Astrocyte (in vitro differentiated cells and primary cell): ENCODE results near the gene GPR68. TPM values are rescaled to one million over a fixed set of nuclear protein-coding genes. Genes with fewer than 3 reads are reported as not detected.

Experiments
- DNase-seq: peaks from one replicate; pipeline ENCODE4 v3.0.0-alpha.2; 2010; ENCODE audit warnings: low read depth
- FAIRE-seq: peaks from 2 replicates; lab custom pipeline; 2011; peaks lifted over from hg19 to GRCh38; lab: Jason Lieb, UNC
- H2AFZ ChIP-seq: 2 replicates; pipeline ENCODE4 v1.6.0; 2012; ENCODE audit warnings: low read depth, low read length, inconsistent platforms
- H3K27ac ChIP-seq: 2 replicates; pipeline ENCODE4 v1.5.1; 2011; ENCODE audit warnings: low read depth, low read length, inconsistent platforms
- H3K27me3 ChIP-seq: 2 replicates; pipeline ENCODE4 v1.6.0; 2011; ENCODE audit warnings: low read length, inconsistent platforms; ENCODE audit not compliant: insufficient read depth
- H3K36me3 ChIP-seq: 2 replicates; pipeline ENCODE4 v1.5.1; 2011; ENCODE audit warnings: low read length, inconsistent platforms; ENCODE audit not compliant: insufficient read depth
- H3K4me1 ChIP-seq: 2 replicates; pipeline ENCODE4 v1.5.1; 2011; ENCODE audit warnings: low read length, inconsistent platforms; ENCODE audit not compliant: insufficient read depth
- H3K4me2 ChIP-seq: 2 replicates; pipeline ENCODE4 v1.6.0; 2012; ENCODE audit warnings: low read length, inconsistent platforms
- H3K4me3 ChIP-seq: 2 replicates; pipeline ENCODE4 v1.5.1; 2011; ENCODE audit warnings: low read depth, mild to moderate bottlenecking, low read length, inconsistent platforms; ENCODE audit not compliant: insufficient read depth
- H3K79me2 ChIP-seq: 2 replicates; pipeline ENCODE4 v1.6.0; 2012; ENCODE audit warnings: mild to moderate bottlenecking, low read length, inconsistent platforms; ENCODE audit not compliant: insufficient read depth
- H3K9ac ChIP-seq: 2 replicates; pipeline ENCODE4 v1.6.0; 2012; ENCODE audit warnings: mild to moderate bottlenecking, low read length, inconsistent platforms
- H3K9me3 ChIP-seq: 2 replicates; pipeline ENCODE4 v1.5.1; 2012; ENCODE audit warnings: low read depth, mild to moderate bottlenecking, low read length, inconsistent platforms; ENCODE audit not compliant: insufficient read depth
- H4K20me1 ChIP-seq: 2 replicates; pipeline ENCODE4 v1.6.0; 2012; ENCODE audit warnings: low read length, inconsistent platforms; ENCODE audit not compliant: insufficient read depth
- H3K27ac Mint-ChIP-seq: one replicate; pipeline ENCODE4 v1.8.0; 2021; ENCODE audit warnings: mild to moderate bottlenecking, mixed read lengths; ENCODE audit not compliant: unreplicated experiment
- H3K27me3 Mint-ChIP-seq: one replicate; pipeline ENCODE4 v1.8.0; 2021; ENCODE audit warnings: low read depth, mixed read lengths; ENCODE audit not compliant: unreplicated experiment
- H3K36me3 Mint-ChIP-seq: one replicate; pipeline ENCODE4 v1.8.0; 2021; ENCODE audit warnings: low read depth, mixed read lengths; ENCODE audit not compliant: unreplicated experiment
- H3K4me1 Mint-ChIP-seq: one replicate; pipeline ENCODE4 v1.8.0; 2021; ENCODE audit warnings: low read depth, mixed read lengths; ENCODE audit not compliant: unreplicated experiment
- H3K4me3 Mint-ChIP-seq: one replicate; pipeline ENCODE4 v1.8.0; 2021; ENCODE audit warnings: mild to moderate bottlenecking, moderate library complexity, mixed read lengths; ENCODE audit not compliant: unreplicated experiment
- H3K9me3 Mint-ChIP-seq: one replicate; pipeline ENCODE4 v1.8.0; 2021; ENCODE audit warnings: mild to moderate bottlenecking, mixed read lengths; ENCODE audit not compliant: unreplicated experiment
- EZH2 ChIP-seq: IDR thresholded peaks from 2 replicates; pipeline ENCODE4 v1.6.1; 2012; ENCODE audit warnings: mild to moderate bottlenecking, low read length, inconsistent platforms; ENCODE audit not compliant: insufficient read depth
- total RNA-seq: library from RNA; stranded (reverse); gene quantifications from 2 replicates; pipeline ENCODE4 v1.2.1, GENCODE V29; 2021
- TF ChIP-seq, protein P1 (sequence below): IDR thresholded peaks from 2 replicates; pipeline ENCODE4 v1.5.1; 2011; ENCODE audit warnings: low read depth, mild to moderate bottlenecking, inconsistent platforms, low read length, moderate library complexity; ENCODE audit not compliant: insufficient read depth

GPR68 gene
- total RNA-seq, 1 donor from 2014 or later, result 0.50 TPM

- TF ChIP-seq, protein P1, sequence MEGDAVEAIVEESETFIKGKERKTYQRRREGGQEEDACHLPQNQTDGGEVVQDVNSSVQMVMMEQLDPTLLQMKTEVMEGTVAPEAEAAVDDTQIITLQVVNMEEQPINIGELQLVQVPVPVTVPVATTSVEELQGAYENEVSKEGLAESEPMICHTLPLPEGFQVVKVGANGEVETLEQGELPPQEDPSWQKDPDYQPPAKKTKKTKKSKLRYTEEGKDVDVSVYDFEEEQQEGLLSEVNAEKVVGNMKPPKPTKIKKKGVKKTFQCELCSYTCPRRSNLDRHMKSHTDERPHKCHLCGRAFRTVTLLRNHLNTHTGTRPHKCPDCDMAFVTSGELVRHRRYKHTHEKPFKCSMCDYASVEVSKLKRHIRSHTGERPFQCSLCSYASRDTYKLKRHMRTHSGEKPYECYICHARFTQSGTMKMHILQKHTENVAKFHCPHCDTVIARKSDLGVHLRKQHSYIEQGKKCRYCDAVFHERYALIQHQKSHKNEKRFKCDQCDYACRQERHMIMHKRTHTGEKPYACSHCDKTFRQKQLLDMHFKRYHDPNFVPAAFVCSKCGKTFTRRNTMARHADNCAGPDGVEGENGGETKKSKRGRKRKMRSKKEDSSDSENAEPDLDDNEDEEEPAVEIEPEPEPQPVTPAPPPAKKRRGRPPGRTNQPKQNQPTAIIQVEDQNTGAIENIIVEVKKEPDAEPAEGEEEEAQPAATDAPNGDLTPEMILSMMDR, result no peak
- TF ChIP-seq EZH2, result no peak
- Histone ChIP-seq H3K4me1 (peaks cover 8% of the 10 kb centered on the region), H3K27me3 (no peaks in the 10 kb centered on the region), H3K4me2 (no peak overlapping the region), H2AFZ (no peak overlapping the region), H3K9me3 (no peaks in the 10 kb centered on the region), H4K20me1 (no peaks in the 10 kb centered on the region), H3K79me2 (no peaks in the 10 kb centered on the region), H3K27ac (no peak overlapping the region), H3K36me3 (no peaks in the 10 kb centered on the region), H3K4me3 (no peak overlapping the region), H3K9ac (no peak overlapping the region)
- no peak for DNase-seq
- FAIRE-seq, result no peak
- peaks cover 16% of the 10 kb centered on the region for H3K4me1 Mint-ChIP-seq
- no peaks in the 10 kb centered on the region for H3K9me3 Mint-ChIP-seq
- H3K27me3 Mint-ChIP-seq, result no peaks in the 10 kb centered on the region
- H3K27ac Mint-ChIP-seq, result no peak overlapping the region
- H3K36me3 Mint-ChIP-seq, result peaks cover 2% of the 10 kb centered on the region
- no peak overlapping the region for H3K4me3 Mint-ChIP-seq
Measured at GRCh38 chr14:91279354-91279753, 34.9 kb upstream of the GPR68 start.

GRCh38 chr14:91278383-91278715, 33.8 kb upstream of the GPR68 start:
- peaks cover 2% of the 10 kb centered on the region for H3K36me3 Mint-ChIP-seq
- H3K36me3 ChIP-seq, result no peaks in the 10 kb centered on the region
- H3K4me1 ChIP-seq, result no peaks in the 10 kb centered on the region
- H3K27ac Mint-ChIP-seq, result no peak overlapping the region
- H3K27ac ChIP-seq, result no peak overlapping the region
- no peaks in the 10 kb centered on the region for H3K27me3 ChIP-seq
- H3K4me3 Mint-ChIP-seq, result no peak overlapping the region
- no peaks in the 10 kb centered on the region for H4K20me1 ChIP-seq
- no peaks in the 10 kb centered on the region for H3K27me3 Mint-ChIP-seq
- no peak for TF ChIP-seq EZH2
- TF ChIP-seq, protein P1, result no peak
- H2AFZ ChIP-seq, result no peak overlapping the region
- no peaks in the 10 kb centered on the region for H3K79me2 ChIP-seq
- H3K4me1 Mint-ChIP-seq, result peaks cover 6% of the 10 kb centered on the region
- no peak overlapping the region for H3K4me3 ChIP-seq
- DNase-seq (no peak), FAIRE-seq (no peak)
- H3K4me2 ChIP-seq, result no peak overlapping the region
- no peaks in the 10 kb centered on the region for H3K9me3 Mint-ChIP-seq
- no peak overlapping the region for H3K9ac ChIP-seq
- no peaks in the 10 kb centered on the region for H3K9me3 ChIP-seq

DNA sequence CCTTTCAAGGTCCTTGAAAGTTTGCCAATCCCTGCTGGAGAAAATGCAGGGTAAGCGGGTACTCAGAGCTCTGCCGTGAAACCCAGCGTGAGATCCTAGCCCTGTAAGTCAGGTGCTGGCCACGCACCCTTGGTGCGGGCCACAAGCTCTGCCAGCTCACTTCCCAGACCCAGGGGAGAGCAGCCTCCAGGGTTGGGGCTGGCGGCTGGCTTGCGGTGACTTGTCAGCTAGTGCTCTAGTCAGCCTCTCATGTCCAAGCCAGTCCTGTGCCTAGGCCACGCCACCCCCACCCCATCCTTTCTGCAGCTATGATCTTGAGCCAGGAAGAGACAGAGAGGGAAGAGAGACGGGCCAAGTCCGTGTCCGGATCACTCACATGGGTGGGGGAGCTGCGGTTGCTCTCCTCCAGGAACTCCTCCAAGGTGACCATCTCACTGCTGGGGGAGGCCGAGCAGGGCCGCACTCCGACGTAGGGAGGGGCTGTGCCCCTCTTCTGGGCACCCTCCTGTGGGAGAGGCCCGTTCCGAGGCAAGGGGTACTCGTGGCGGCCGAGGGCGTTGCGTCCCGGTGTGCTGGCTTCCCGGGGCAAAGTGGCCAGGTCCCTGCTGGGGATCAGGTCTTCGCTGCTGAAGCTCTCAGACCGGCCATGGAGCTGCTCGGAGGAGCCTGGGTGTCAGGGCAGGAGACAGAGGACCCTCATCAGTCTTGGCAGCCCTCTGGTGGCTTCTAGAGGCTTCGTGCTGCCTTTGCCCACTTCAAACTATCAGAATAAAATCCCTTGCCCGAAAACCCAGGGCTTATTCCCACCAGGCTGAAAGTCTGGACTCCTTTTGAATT, 33.3 kb upstream of the GPR68 start:
- H3K36me3 Mint-ChIP-seq, result peaks cover 2% of the 10 kb centered on the region
- Histone ChIP-seq H4K20me1 (no peaks in the 10 kb centered on the region), H3K4me3 (no peak overlapping the region), H3K36me3 (no peaks in the 10 kb centered on the region), H3K4me2 (no peak overlapping the region), H3K9ac (no peak overlapping the region), H3K79me2 (no peaks in the 10 kb centered on the region), H3K9me3 (no peaks in the 10 kb centered on the region), H3K4me1 (no peaks in the 10 kb centered on the region), H3K27ac (no peak overlapping the region), H3K27me3 (no peaks in the 10 kb centered on the region), H2AFZ (no peak overlapping the region)
- H3K27me3 Mint-ChIP-seq, result no peaks in the 10 kb centered on the region
- no peak overlapping the region for H3K4me3 Mint-ChIP-seq
- no peaks in the 10 kb centered on the region for H3K9me3 Mint-ChIP-seq
- H3K4me1 Mint-ChIP-seq, result peaks cover under 1% of the 10 kb centered on the region
- DNase-seq (no peak), FAIRE-seq (no peak)
- no peak overlapping the region for H3K27ac Mint-ChIP-seq
- TF ChIP-seq, protein P1, result no peak
- TF ChIP-seq EZH2, result no peak
